Activated CD4-positive, alpha-beta T cell treated with anti-CD3 and anti-CD28 coated beads, Interleukin-2, amount 50 U/mL, for 1 hour (primary cell): ENCODE data around the gene ZNF846.
"Not testable (repeated sequence)": the region's sequence is repeated elsewhere in the genome, so short reads cannot be mapped to it uniquely, and the experiment has no call there.

Source experiments
- DNase-seq: peaks from one replicate; pipeline ENCODE4 v3.0.0-alpha.2; 2020

ZNF846 gene

DNA sequence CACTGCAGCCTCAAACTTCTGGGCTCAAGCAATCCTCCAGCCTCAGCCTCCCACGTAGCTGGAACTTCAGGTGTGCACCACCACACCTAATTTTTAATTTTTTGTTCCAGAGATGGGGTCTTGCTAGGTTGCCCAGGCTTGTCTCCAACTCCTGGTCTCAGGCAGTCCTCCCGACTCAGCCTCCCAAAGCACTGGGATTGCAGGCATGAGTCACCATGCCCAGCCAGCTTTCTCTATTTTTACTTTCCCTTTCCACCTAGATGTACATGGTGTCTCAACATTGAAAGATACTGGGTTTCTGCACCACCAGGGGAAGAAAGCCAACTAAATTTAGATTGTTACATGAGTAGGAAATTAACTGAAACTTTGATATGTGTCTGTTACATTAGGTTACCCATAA is 13.8 kb upstream of the ZNF846 start:
- no peak for DNase-seq

DNA sequence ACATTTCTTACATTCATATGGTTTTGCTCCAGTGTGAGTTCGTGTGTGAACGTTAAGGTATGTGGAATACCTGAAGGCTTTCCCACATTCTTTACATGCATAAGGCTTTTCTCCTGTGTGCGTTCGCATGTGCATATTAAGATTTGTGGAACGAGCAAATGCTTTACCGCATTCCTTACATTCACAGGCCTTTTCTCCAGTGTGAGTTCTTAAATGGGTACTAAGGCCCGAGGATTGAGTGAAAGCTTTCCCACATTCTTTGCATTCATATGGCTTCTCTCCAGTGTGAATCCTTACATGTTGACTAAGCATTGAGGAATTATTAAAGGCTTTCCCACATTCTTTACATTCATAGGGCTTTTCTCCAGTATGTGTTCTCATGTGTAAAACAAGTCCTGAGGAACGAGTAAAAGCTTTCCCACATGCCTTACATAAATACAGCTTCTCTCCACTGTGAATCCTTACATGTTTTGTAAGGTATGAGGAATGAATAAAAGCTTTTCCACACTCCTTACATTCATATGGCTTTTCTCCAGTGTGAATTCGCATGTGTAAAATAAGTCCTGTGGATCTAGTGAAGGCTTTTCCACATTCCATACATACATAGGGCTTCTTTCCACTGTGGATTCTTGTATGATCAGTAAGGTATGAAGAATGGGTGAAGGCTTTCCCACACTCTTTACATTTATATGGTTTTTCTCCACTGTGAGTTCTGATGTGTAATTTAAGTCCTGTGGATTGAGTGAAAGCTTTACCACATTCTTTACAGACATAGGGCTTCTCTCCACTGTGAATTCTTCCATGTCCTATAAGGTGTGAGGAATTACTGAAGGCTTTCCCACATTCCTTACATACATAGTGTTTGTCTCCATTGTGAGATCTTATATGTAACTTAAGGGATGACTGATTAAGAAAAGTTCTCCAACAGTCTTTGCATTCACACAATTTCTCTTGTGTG is 10.7 kb downstream of the ZNF846 start:
- no peak for DNase-seq

DNA sequence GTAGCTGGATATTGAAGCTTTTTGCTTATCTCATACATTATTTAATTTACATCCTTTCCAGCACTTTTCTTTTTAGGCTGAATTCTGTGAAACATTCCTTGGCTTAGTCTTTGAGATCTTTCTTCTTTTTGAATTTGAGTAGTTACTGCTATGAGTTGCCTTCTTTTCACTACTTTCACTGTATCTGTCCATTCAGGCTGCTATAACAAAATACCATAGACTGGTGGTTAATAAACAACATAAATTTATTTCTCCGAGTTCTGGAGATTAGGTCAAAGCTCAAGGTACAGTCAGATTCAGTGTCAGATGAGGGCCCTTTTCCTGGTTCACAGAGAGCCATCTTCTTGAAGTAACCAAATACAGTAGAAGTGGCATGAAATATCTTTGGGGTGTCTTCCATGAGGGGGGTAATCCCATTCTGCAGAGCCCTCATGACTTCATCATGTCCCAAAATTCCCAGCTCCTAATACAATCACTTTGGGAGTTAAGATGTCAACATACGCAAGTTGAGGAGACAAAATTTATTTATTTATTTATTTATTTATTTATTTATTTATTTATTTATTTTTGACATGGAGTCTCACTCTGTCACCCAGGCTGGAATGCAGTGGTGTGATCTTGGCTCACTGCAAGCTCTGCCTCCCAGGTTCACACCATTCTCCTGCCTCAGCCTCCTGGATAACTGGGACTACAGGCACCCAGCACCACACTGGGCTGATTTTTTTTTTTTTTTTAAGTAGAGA is 15.7 kb downstream of the ZNF846 start:
- DNase-seq: no peak

DNA sequence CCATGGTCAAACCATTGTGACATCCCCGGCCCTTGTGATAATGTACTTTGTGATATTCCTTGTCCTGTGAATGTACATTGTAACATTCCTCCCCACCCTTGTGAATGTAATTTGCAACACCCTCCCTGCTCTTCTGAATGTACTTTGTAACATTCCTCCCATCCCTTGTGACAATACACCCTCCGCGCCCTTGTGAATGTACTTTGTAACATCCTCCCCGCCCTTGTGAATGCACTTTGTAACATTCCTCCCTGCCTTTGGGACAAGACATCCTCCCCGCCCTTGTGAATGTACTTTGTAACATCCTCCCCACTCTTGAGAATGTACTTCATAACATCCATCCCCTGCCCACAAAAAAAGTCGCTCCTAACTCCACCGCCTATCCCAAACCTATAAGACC is 17.1 kb downstream of the ZNF846 start:
- DNase-seq: no peak

DNA sequence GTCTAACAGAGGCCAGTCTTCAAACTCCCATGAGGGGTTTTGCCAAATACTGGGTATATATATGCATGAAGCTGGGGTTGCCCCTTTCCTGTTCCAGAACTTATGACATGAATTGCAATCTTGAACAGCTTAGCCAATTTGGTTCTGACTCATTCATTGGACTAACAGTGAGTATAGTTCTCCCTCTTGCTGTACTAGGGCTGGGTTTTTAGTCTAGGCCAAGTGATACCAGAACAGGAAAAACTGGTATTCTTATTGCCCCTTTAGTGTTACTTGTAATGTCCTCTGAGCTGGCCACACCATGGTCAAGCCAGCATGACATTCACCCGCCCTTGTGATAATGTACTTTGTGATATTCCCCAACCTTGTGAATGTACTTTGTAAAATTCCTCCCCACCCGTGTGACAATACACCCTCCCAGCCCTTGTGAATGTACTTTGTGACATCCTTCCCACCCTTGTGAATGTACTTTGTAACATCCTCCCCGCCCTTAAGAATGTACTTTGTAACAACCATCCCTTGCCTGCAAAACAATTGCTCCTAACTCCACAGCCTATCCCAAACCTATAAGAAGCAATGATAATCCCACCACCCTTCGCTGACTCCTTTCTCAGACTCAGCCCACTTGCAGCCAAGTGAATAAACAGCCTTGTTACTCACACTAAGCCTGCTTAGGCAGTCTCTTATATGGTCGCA is 26.9 kb downstream of the ZNF846 start:
- DNase-seq: no peak

DNA sequence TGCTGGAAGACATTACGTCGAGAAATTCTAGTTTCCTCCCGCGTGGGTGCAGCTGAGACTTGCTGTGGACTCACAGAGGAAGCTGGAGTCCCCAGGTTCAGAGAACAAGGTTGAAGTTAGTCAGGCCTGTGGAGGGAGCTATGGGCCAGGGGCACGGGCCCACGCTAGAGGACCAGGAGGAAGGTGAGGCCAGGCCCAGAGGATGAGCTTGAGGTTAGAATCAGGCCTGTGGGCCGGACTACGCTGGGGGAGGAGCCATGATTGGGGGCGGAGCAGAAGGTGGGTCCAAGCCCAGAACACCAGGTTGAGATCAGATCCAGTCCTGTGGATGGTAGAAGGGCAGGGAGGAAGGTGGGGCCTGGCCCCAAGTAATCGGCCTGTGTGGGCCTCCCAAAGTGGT is 32.6 kb downstream of the ZNF846 start:
- DNase-seq: no peak

DNA sequence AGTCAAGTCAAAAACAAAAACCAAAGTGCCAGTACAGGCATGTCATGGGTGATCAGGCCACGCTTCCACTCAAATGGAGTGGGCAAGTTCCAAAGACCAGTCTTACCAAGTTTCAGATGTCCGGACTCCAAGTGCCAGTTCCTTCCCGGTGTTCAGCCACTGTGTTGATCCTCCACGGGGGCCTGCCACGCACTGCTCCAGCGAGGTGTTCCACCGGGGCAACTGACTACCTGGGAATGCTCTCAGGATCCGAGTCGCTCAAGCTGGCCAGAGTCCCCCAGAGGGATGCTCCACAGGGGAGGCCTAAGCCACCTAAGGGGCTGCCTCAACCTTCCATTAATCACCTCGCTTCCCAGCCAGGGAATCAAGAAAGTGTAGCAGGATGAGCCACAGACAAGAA is 38.5 kb downstream of the ZNF846 start:
- not testable (repeated sequence) for DNase-seq

DNA sequence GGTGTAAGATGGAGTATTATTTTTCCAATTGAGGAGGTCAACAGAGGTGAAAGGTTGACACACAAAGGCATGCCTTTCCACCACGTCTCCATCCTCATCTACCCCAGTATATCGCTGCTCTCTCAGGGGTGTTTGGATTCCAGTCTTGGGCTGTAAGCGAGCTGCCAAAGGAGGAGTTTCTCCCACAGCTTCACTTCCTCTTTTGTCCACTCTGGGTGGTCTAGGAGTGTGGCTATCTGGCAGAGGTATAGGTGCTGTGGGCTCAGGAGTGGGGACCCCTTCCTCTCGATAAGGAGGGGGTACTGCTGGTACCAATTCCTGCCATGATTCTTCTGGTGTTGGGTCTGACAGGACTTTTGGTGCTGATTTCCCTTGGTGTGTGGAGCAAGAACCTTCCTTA is 39.4 kb downstream of the ZNF846 start:
- no peak for DNase-seq

DNA sequence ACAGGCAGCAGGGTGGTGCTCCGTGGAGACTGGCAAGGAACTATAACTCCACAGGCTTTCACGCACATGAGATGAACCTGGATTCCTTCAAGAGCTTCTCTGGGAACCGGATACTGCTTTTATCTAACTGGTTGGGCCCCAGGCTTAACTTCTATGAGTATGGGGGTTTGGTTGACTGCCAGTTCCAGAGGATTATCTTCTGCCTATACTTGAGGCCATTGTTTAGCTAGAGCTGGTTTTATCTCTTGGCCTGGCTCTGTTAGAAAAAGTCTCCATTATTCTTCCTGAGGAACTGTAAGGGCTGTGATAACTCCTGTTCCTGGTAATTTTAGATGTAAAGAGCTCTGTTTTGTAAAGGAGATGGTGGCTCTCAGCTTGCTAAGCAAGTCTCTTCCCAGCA is 40.9 kb downstream of the ZNF846 start:
- DNase-seq: no peak

DNA sequence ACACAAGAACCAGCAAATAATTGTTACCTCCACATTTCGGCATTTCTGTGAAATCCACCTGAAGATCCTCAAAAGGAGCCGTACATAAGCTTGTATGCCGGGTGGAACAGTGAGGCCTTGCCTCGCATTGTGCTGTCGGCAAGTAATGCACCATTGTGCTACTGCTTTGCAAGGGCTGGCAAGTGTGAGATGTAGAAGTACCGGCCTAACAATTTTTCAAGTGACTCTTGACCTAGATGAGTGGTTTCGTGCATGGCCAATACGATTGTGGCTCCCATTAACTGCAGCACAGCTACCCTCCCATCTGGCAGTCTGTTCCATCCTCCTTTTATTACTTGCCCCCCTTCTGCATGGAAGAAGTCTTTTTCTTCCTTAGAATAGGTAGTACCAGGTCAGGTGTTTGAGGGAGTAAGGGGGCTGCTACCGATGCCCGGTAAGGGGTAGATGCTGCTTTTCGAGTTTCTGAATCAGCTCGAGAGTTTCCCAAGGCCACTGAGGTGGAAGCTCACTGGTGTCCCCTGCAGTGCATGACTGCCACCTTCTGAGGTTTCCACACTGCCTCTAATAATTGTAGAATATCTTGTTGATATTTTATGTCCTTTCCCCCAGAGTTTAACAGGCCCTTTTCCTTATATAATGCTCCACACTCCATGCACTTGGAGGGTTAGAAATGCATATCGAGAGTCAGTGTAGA is 42.9 kb downstream of the ZNF846 start:
- DNase-seq: not testable (repeated sequence)

DNA sequence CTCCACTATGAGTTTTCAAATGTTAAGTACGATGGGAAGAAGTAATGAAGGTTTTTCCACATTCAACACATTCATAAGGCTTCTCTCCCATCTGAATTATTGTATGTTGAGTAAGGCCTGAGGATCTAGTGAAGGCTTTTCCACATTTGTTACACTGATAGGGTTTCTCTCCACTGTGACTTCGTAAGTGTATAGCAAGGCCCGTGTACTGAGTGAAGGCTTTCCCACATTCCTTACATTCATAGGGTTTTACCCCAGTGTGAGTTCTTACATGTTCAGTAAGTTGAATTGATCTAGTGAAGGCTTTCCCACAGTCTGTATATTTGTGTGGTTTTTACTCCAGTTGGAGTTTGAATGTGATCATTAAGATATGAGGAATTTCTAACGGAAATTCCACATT is 44.4 kb downstream of the ZNF846 start:
- no peak for DNase-seq

DNA sequence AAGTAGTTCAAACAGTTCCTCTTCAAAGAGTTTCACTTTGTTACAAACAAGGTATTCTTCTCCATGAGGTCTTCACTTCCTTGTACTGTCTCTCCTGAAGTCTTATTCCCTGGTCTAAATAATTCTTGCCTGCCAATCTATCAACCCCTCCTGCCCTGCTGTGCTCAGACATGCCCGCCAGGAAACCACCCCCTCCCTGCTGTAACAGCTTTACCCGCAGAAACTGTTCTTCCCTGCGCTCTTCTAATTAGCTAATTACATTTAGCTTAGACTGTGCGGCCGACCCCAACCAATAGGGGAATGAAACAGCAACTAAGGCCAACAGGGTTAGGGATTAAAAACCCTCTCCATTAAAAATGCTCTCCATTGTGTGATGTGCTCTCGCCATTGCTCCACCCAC is 46.7 kb downstream of the ZNF846 start:
- DNase-seq: no peak

DNA sequence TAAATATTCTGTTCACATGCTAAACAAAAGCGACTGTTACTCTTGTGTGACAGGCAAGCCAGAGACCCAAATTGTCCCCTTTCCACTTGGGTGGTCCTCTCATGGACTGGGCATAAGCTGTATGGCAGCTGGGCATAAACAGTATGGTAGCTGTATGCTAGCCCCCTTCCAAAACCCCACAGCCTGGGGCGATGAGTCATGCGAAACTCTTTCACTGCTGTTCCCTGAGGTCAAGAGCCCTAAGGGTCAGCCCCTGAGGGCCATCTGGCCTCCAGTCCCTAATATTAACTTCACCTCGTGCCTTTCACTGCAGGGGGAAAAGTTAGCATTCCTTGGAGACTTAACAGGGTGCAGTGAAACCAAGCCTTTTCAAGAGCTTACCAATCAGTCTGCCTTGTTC is 48.0 kb downstream of the ZNF846 start:
- DNase-seq: no peak

DNA sequence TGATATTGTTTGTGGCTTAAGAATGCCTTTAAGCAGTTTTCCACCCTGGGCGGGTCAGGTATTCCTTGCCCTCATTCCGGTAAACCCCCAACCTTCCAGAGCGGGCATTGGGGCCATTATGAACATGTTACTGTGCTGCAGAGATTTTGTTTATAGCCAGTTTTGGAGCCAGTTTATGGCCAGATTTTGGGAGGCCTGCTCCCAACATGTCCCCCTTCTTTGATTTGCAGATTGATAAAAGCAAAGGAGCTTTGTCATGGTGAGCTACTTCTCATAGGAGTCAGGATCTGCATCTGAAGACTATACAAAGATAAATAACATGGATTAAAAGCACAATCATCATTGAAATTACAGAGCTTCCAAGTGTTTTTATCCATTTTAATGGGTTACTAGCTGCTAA is 56.7 kb downstream of the ZNF846 start:
- DNase-seq: no peak

DNA sequence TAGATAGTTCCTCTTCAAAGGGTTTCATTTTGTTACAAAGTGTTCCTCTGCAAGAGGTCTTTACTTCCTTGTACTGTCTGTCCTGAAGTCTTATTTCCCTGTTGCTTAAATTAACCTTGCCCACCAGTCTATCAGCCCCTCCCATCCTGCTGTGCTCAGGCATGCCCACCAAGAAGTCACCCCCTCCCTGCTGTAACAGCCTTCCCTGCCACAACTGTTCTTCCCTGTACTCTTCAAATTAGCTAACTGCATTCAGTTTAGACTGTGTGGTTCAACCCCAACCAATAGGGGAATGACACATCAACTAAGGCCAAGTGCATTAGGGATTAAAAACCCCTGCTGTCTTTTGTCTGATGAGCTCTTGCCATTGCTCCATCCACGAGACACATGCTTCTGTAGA is 59.2 kb downstream of the ZNF846 start:
- no peak for DNase-seq

DNA sequence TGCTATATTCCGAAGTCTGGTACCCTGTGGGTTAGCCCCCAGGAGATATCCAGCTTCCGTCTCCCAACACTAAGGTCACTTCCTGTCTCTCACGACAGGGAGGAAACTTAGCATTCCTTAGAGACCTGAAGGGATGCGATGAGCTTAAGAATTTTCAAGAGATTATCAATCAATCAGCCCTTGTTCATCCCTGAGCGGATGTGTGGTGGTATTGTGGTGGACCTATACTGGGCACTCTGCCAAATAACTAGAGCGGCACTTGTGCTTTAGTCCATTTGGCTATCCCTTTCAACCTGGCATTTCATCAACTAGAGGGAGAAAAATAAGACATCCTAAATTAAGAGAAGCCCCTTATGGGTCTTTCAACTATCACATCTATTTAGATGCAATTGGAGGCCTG is 62.7 kb downstream of the ZNF846 start:
- no peak for DNase-seq

DNA sequence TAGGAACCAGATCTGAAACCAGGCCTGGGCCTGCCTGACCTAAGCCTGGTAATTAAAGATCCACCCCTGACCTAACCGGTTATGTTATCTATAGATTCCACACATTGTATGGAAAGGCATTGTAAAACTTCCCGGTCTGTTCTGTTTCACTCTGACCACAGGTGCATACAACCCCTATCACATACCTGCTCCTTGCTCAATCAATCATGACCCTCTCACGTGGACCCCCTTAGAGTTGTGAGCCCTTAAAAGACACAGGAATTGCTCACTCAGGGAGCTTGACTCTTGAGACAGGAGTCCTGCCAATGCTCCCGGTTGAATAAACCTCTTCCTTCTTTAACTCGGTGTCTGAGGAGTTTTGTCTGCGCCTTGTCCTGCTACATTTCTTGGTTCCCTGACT is 66.4 kb downstream of the ZNF846 start:
- DNase-seq: no peak
